ENCODE data around the gene BCL2L11.

BCL2L11 gene

GRCh38 chr2:111143107-111143842 lies 22.6 kb downstream of the BCL2L11 start:
- no peak for DNase-seq (ENCODE audit: low spot score)

GRCh38 chr2:111143843-111144198 lies 23.1 kb downstream of the BCL2L11 start:
- DNase-seq (ENCODE audit: low spot score): no peak

- DNase-seq (ENCODE audit: low spot score): no peak
These were observed 24.5 kb downstream of the BCL2L11 start for GRCh38 chr2:111145103-111145760.

- no peak for DNase-seq (ENCODE audit: low spot score)
These were observed 25.2 kb downstream of the BCL2L11 start for GRCh38 chr2:111145951-111146350.

- DNase-seq (ENCODE audit: low spot score): no peak
These were observed 27.6 kb downstream of the BCL2L11 start for GRCh38 chr2:111148225-111148873.

- DNase-seq (ENCODE audit: low spot score): no peak
These were observed 28.2 kb downstream of the BCL2L11 start for GRCh38 chr2:111148925-111149324.

- DNase-seq (ENCODE audit: low spot score): no peak
These were observed 29.3 kb downstream of the BCL2L11 start for GRCh38 chr2:111149882-111150455.

- no peak for DNase-seq (ENCODE audit: low spot score)
These were observed 34.0 kb downstream of the BCL2L11 start for GRCh38 chr2:111154758-111155157.

GRCh38 chr2:111155610-111156009 lies 34.9 kb downstream of the BCL2L11 start:
- DNase-seq (ENCODE audit: low spot score): peak; percentile 52

GRCh38 chr2:111156529-111156928 lies 35.8 kb downstream of the BCL2L11 start:
- DNase-seq (ENCODE audit: low spot score): no peak

- no peak for DNase-seq (ENCODE audit: low spot score)
These were observed 36.5 kb downstream of the BCL2L11 start for GRCh38 chr2:111157071-111157661.

- no peak for DNase-seq (ENCODE audit: low spot score)
These were observed 37.1 kb downstream of the BCL2L11 start for GRCh38 chr2:111157798-111158197.

- DNase-seq (ENCODE audit: low spot score): no peak
These were observed 38.9 kb downstream of the BCL2L11 start for GRCh38 chr2:111159641-111160040.

- no peak for DNase-seq (ENCODE audit: low spot score)
These were observed 40.0 kb downstream of the BCL2L11 start for GRCh38 chr2:111160758-111161157.

- peak; percentile 68 for DNase-seq (ENCODE audit: low spot score)
These were observed 41.3 kb downstream of the BCL2L11 start for GRCh38 chr2:111161971-111162370.

GRCh38 chr2:111162718-111163331 lies 42.1 kb downstream of the BCL2L11 start:
- no peak for DNase-seq (ENCODE audit: low spot score)

- DNase-seq (ENCODE audit: low spot score): no peak
These were observed 43.4 kb downstream of the BCL2L11 start for GRCh38 chr2:111164078-111164477.

- DNase-seq (ENCODE audit: low spot score): no peak
These were observed 44.4 kb downstream of the BCL2L11 start for GRCh38 chr2:111165084-111165483.

GRCh38 chr2:111166115-111166514 lies 45.4 kb downstream of the BCL2L11 start:
- DNase-seq (ENCODE audit: low spot score): no peak

- no peak for DNase-seq (ENCODE audit: low spot score)
These were observed 46.6 kb downstream of the BCL2L11 start for GRCh38 chr2:111167076-111167862.

GRCh38 chr2:111167863-111168162 lies 47.1 kb downstream of the BCL2L11 start:
- DNase-seq (ENCODE audit: low spot score): no peak

Data from putamen (tissue), 1 donor.